Activated naive CD4-positive, alpha-beta T cell treated with anti-CD3 and anti-CD28 coated beads, Interleukin-2, amount 50 U/mL, for 24 hours (primary cell): ENCODE measurements around the gene FAF2.
A peak's percentile ranks its signal among the peaks of the same experiment; 100 is the strongest.

ENCODE experiments used
- H3K27ac Mint-ChIP-seq: one replicate; pipeline ENCODE4 v1.8.0; 2021; ENCODE audit warnings: mild to moderate bottlenecking, mixed read lengths
- H3K27me3 Mint-ChIP-seq: one replicate; pipeline ENCODE4 v1.8.0; 2021; ENCODE audit warnings: mixed read lengths
- H3K36me3 Mint-ChIP-seq: one replicate; pipeline ENCODE4 v1.8.0; 2021; ENCODE audit warnings: mixed read lengths
- H3K4me1 Mint-ChIP-seq: one replicate; pipeline ENCODE4 v1.8.0; 2021; ENCODE audit warnings: mixed read lengths
- H3K4me3 Mint-ChIP-seq: one replicate; pipeline ENCODE4 v1.8.0; 2021; ENCODE audit warnings: mild to moderate bottlenecking, mixed read lengths
- H3K9me3 Mint-ChIP-seq: one replicate; pipeline ENCODE4 v1.8.0; 2021; ENCODE audit warnings: mixed read lengths

The FAF2 gene

GRCh38 chr5:176414704-176415103, 33.5 kb upstream of the FAF2 start:
- no peaks in the 10 kb centered on the region for H3K27me3 Mint-ChIP-seq
- H3K4me3 Mint-ChIP-seq = peak overlapping the region; percentile 91
- H3K4me1 Mint-ChIP-seq = peaks cover 52% of the 10 kb centered on the region
- H3K9me3 Mint-ChIP-seq = no peaks in the 10 kb centered on the region
- H3K36me3 Mint-ChIP-seq = peaks cover 4% of the 10 kb centered on the region
- peak overlapping the region; percentile 12 for H3K27ac Mint-ChIP-seq

GRCh38 chr5:176415240-176415951, 32.8 kb upstream of the FAF2 start:
- Mint-ChIP-seq H3K36me3 (peaks cover 2% of the 10 kb centered on the region), H3K4me3 (peak overlapping the region; percentile 91), H3K9me3 (no peaks in the 10 kb centered on the region), H3K27ac (peak overlapping the region; percentile 55), H3K27me3 (no peaks in the 10 kb centered on the region), H3K4me1 (peaks cover 52% of the 10 kb centered on the region)

GRCh38 chr5:176415952-176416924, 31.9 kb upstream of the FAF2 start, which contains the start of gene CLTB:
TSS of gene CLTB (minus strand) at chr5:176416539. CDS start at chr5:176416363, 176 bp downstream.
- no peaks in the 10 kb centered on the region for H3K9me3 Mint-ChIP-seq
- peaks cover 2% of the 10 kb centered on the region for H3K36me3 Mint-ChIP-seq
- peak within 1 kb of the TSS; percentile 91 for H3K4me3 Mint-ChIP-seq
- peaks cover 48% of the 10 kb centered on the region for H3K4me1 Mint-ChIP-seq
- H3K27me3 Mint-ChIP-seq = no peaks in the 10 kb centered on the region
- H3K27ac Mint-ChIP-seq = peak within 1 kb of the TSS; percentile 55

GRCh38 chr5:176416965-176417364, 31.2 kb upstream of the FAF2 start:
- Mint-ChIP-seq H3K27ac (peak overlapping the region; percentile 46), H3K4me1 (peaks cover 42% of the 10 kb centered on the region), H3K4me3 (peak overlapping the region; percentile 66), H3K27me3 (no peaks in the 10 kb centered on the region), H3K36me3 (peaks cover 2% of the 10 kb centered on the region), H3K9me3 (no peaks in the 10 kb centered on the region)

- Mint-ChIP-seq H3K9me3 (no peaks in the 10 kb centered on the region), H3K27me3 (peaks cover 2% of the 10 kb centered on the region), H3K36me3 (peaks cover 2% of the 10 kb centered on the region), H3K27ac (no peak overlapping the region), H3K4me1 (peaks cover 34% of the 10 kb centered on the region), H3K4me3 (no peak overlapping the region)
Observed at GRCh38 chr5:176418251-176418650, 29.9 kb upstream of the FAF2 start.

- Mint-ChIP-seq H3K4me1 (peaks cover 17% of the 10 kb centered on the region), H3K4me3 (no peak overlapping the region), H3K27me3 (peaks cover 2% of the 10 kb centered on the region), H3K9me3 (no peaks in the 10 kb centered on the region), H3K27ac (no peak overlapping the region), H3K36me3 (peaks cover 2% of the 10 kb centered on the region)
Observed at GRCh38 chr5:176420086-176420485, 28.1 kb upstream of the FAF2 start.

- peaks cover 2% of the 10 kb centered on the region for H3K36me3 Mint-ChIP-seq
- H3K9me3 Mint-ChIP-seq = no peaks in the 10 kb centered on the region
- peaks cover 2% of the 10 kb centered on the region for H3K27me3 Mint-ChIP-seq
- H3K4me1 Mint-ChIP-seq = peaks cover 11% of the 10 kb centered on the region
- H3K27ac Mint-ChIP-seq = no peak overlapping the region
- no peak overlapping the region for H3K4me3 Mint-ChIP-seq
Observed at GRCh38 chr5:176420972-176421544, 27.1 kb upstream of the FAF2 start.

GRCh38 chr5:176424181-176424580, 24.0 kb upstream of the FAF2 start:
- Mint-ChIP-seq H3K27ac (no peak overlapping the region), H3K4me3 (no peak overlapping the region), H3K4me1 (no peaks in the 10 kb centered on the region), H3K9me3 (no peaks in the 10 kb centered on the region), H3K36me3 (peaks cover 2% of the 10 kb centered on the region), H3K27me3 (peaks cover 2% of the 10 kb centered on the region)

- H3K4me3 Mint-ChIP-seq = no peak overlapping the region
Observed at GRCh38 chr5:176425138-176425537, 23.0 kb upstream of the FAF2 start.

GRCh38 chr5:176425791-176426190, 22.4 kb upstream of the FAF2 start:
- H3K4me3 Mint-ChIP-seq = no peak overlapping the region
- peaks cover 2% of the 10 kb centered on the region for H3K36me3 Mint-ChIP-seq
- H3K27ac Mint-ChIP-seq = no peak overlapping the region
- peaks cover 2% of the 10 kb centered on the region for H3K27me3 Mint-ChIP-seq
- no peaks in the 10 kb centered on the region for H3K4me1 Mint-ChIP-seq
- no peaks in the 10 kb centered on the region for H3K9me3 Mint-ChIP-seq

More at GRCh38 chr5:176425138-176425537, 23.0 kb upstream of the FAF2 start:
- Mint-ChIP-seq H3K36me3 (peaks cover 2% of the 10 kb centered on the region), H3K9me3 (no peaks in the 10 kb centered on the region), H3K4me1 (no peaks in the 10 kb centered on the region), H3K27me3 (peaks cover 2% of the 10 kb centered on the region), H3K27ac (no peak overlapping the region)

GRCh38 chr5:176426876-176427275, 21.3 kb upstream of the FAF2 start:
- Mint-ChIP-seq H3K36me3 (no peaks in the 10 kb centered on the region), H3K4me3 (no peak overlapping the region), H3K4me1 (no peaks in the 10 kb centered on the region), H3K27me3 (peaks cover 2% of the 10 kb centered on the region), H3K9me3 (no peaks in the 10 kb centered on the region), H3K27ac (no peak overlapping the region)

GRCh38 chr5:176427971-176428370, 20.2 kb upstream of the FAF2 start:
- Mint-ChIP-seq H3K27me3 (no peaks in the 10 kb centered on the region), H3K9me3 (no peaks in the 10 kb centered on the region), H3K4me1 (no peaks in the 10 kb centered on the region), H3K4me3 (no peak overlapping the region), H3K36me3 (no peaks in the 10 kb centered on the region), H3K27ac (no peak overlapping the region)

- no peaks in the 10 kb centered on the region for H3K4me1 Mint-ChIP-seq
- H3K36me3 Mint-ChIP-seq = no peaks in the 10 kb centered on the region
- no peaks in the 10 kb centered on the region for H3K27me3 Mint-ChIP-seq
- no peak overlapping the region for H3K27ac Mint-ChIP-seq
- no peak overlapping the region for H3K4me3 Mint-ChIP-seq
- no peaks in the 10 kb centered on the region for H3K9me3 Mint-ChIP-seq
Observed at GRCh38 chr5:176429972-176430371, 18.2 kb upstream of the FAF2 start.

GRCh38 chr5:176432707-176433106, 15.5 kb upstream of the FAF2 start:
- no peaks in the 10 kb centered on the region for H3K27me3 Mint-ChIP-seq
- H3K4me1 Mint-ChIP-seq = peaks cover 10% of the 10 kb centered on the region
- H3K27ac Mint-ChIP-seq = peak overlapping the region; percentile 63
- H3K9me3 Mint-ChIP-seq = no peaks in the 10 kb centered on the region
- no peak overlapping the region for H3K4me3 Mint-ChIP-seq
- H3K36me3 Mint-ChIP-seq = no peaks in the 10 kb centered on the region

GRCh38 chr5:176436656-176437055, 11.5 kb upstream of the FAF2 start:
- H3K4me1 Mint-ChIP-seq = peaks cover 10% of the 10 kb centered on the region
- no peaks in the 10 kb centered on the region for H3K9me3 Mint-ChIP-seq
- no peaks in the 10 kb centered on the region for H3K36me3 Mint-ChIP-seq
- peak overlapping the region; percentile 61 for H3K4me3 Mint-ChIP-seq
- peak overlapping the region; percentile 65 for H3K27ac Mint-ChIP-seq
- H3K27me3 Mint-ChIP-seq = no peaks in the 10 kb centered on the region
